K562 (cell line): ENCODE measurements around the gene RPL29. TPM values are rescaled to one million over a fixed set of nuclear protein-coding genes. Genes with fewer than 3 reads are reported as not detected.
A peak's percentile ranks its signal among the peaks of the same experiment; 100 is the strongest.

ENCODE experiments used
- ATAC-seq: fragments of 200-7000 bp; cut with Tn5 transposase; 3 replicates; pipeline ENCODE4 v1.9.1; 2020; ENCODE audit warnings: moderate library complexity
- BruUV-seq: library from RNA; stranded (reverse); fragments of 400-500 nt; replicated peaks from 2 replicates; lab custom pipeline; 2021; lab: Mats Ljungman, UMichigan
- CTCF ChIA-PET: fragments of 300-600 bp; formaldehyde crosslinking; extraction: SDS; loops from one replicate; lab custom pipeline; 2021; ENCODE audit warnings: low intra/inter-chr PET ratio; lab: Yijun Ruan, JAX
- POLR2A ChIA-PET: fragments of 300-600, 350-650 bp; sonication (Branson Sonifier 250); formaldehyde crosslinking; extraction: SDS; loops from one replicate; lab custom pipeline; 2021; ENCODE audit warnings: antibody characterized with exemption, inconsistent platforms; lab: Yijun Ruan, JAX
- DNase-seq, 4 experiments: peaks; one replicate each; pipeline versions ENCODE4 v3.0.0 to v3.0.0-alpha.2; 2011 to 2018; ENCODE audit warnings: low spot score in 3 of 4, mixed read lengths in 3 of 4; ENCODE audit errors: extremely low read depth in 1 of 4
- FAIRE-seq: peaks from 2 replicates; lab custom pipeline; 2011; peaks lifted over from hg19 to GRCh38; lab: Jason Lieb, UNC
- H2AFZ ChIP-seq: 2 replicates; pipeline ENCODE4 v1.6.0; 2011; ENCODE audit warnings: low read depth, low read length, control low read depth, inconsistent platforms
- H3K27ac ChIP-seq: fragments of 200-600 bp; 3 replicates; pipeline ENCODE4 v1.8.0; 2011; ENCODE audit warnings: low read depth, mild to moderate bottlenecking, control low read depth, inconsistent platforms, low read length, moderate library complexity, mixed read lengths; ENCODE audit errors: extremely low read depth
- H3K27me3 ChIP-seq, 2 experiments: fragments of 300-600 bp in 1 of 2; 2 replicates in 1 of 2; 3 replicates in 1 of 2; pipeline versions ENCODE4 v1.6.0 to v1.8.0; 2011; ENCODE audit warnings: inconsistent platforms in 2 of 2, low read length in 2 of 2, mild to moderate bottlenecking in 1 of 2, mixed read lengths in 1 of 2, moderate library complexity in 1 of 2; ENCODE audit not compliant: control insufficient read depth in 2 of 2, insufficient read depth in 2 of 2
- H3K36me3 ChIP-seq: fragments of 300-600 bp; 3 replicates; pipeline ENCODE4 v1.8.0; 2011; ENCODE audit warnings: mild to moderate bottlenecking, low read length, inconsistent platforms; ENCODE audit not compliant: control insufficient read depth, insufficient read depth
- H3K4me1 ChIP-seq, 2 experiments: fragments of 200-600 bp in 1 of 2; replicated peaks in 1 of 2; 2 replicates in 1 of 2; 3 replicates in 1 of 2; pipeline versions ENCODE4 v1.5.1 to v1.8.0; 2011; ENCODE audit warnings: inconsistent platforms in 2 of 2, low read length in 2 of 2, mild to moderate bottlenecking in 1 of 2, mixed read lengths in 1 of 2, moderate library complexity in 1 of 2; ENCODE audit not compliant: control insufficient read depth in 2 of 2, insufficient read depth in 2 of 2
- H3K4me2 ChIP-seq: 2 replicates; pipeline ENCODE4 v1.6.1; 2011; ENCODE audit warnings: low read length, control low read depth, inconsistent platforms, mixed read lengths; ENCODE audit not compliant: insufficient read depth
- H3K4me3 ChIP-seq: fragments of 200-600 bp; sonication (generic), shearing (Covaris generic); 2 replicates; pipeline ENCODE4 v1.5.1; 2016; ENCODE audit warnings: control low read depth, inconsistent platforms
- H3K79me2 ChIP-seq: fragments of 200-600 bp; 3 replicates; pipeline ENCODE4 v1.8.0; 2011; ENCODE audit warnings: low read length, inconsistent platforms; ENCODE audit not compliant: control insufficient read depth, insufficient read depth
- H3K9ac ChIP-seq, 2 experiments: 2 replicates each; pipeline versions ENCODE4 v1.6.0 to v1.6.1; 2011; ENCODE audit warnings: low read depth in 2 of 2, low read length in 2 of 2, control low read depth in 1 of 2, inconsistent platforms in 1 of 2, mild to moderate bottlenecking in 1 of 2, mixed read lengths in 1 of 2; ENCODE audit not compliant: insufficient read depth in 1 of 2
- H3K9me1 ChIP-seq: one replicate; pipeline ENCODE4 v1.6.0; 2011; ENCODE audit warnings: inconsistent platforms, mild to moderate bottlenecking, low read length, moderate library complexity; ENCODE audit not compliant: control insufficient read depth, insufficient read depth
- H3K9me3 ChIP-seq: replicated peaks from 2 replicates; pipeline ENCODE4 v1.5.1; 2011; ENCODE audit warnings: low read depth, low read length, inconsistent platforms; ENCODE audit not compliant: control insufficient read depth, insufficient read depth
- H4K20me1 ChIP-seq: replicated peaks from 2 replicates; pipeline ENCODE4 v1.6.1; 2011; ENCODE audit warnings: low read length, inconsistent platforms, mixed read lengths; ENCODE audit not compliant: control insufficient read depth, insufficient read depth
- CUX1 ChIP-seq: fragments of 200-800 bp; sonication (Bioruptor generic); IDR thresholded peaks from 2 replicates; pipeline ENCODE4 v1.6.1; 2016; ENCODE audit warnings: missing genetic modification characterization, missing compliant biosample characterization
- GATA2 ChIP-seq: sonication (generic); formaldehyde crosslinking; IDR thresholded peaks from 2 replicates; pipeline ENCODE4 v1.4.0; 2020; ENCODE audit warnings: mild to moderate bottlenecking, missing genetic modification reagents
- GATAD2A ChIP-seq: fragments of 450-650 bp; IDR thresholded peaks from 2 replicates; pipeline ENCODE4 v1.6.1; 2017
- MCM3 ChIP-seq: fragments of 450-650 bp; IDR thresholded peaks from 2 replicates; pipeline ENCODE4 v1.6.1; 2016
- MTA2 ChIP-seq: fragments of 450-650 bp; IDR thresholded peaks from 2 replicates; pipeline ENCODE4 v1.6.1; 2016; ENCODE audit warnings: low read depth
- NFE2 ChIP-seq: IDR thresholded peaks from 2 replicates; pipeline ENCODE4 v1.6.1; 2014; ENCODE audit warnings: antibody characterized with exemption, low read depth
- PHB ChIP-seq: fragments of 250-450 bp; sonication (Bioruptor Pico); IDR thresholded peaks from 2 replicates; pipeline ENCODE4 v1.5.0; 2021
- RAD21 ChIP-seq, 2 experiments: fragments of 250-450 bp in 1 of 2; fragments of 450-650 bp in 1 of 2; sonication (Bioruptor Pico) in 1 of 2; formaldehyde crosslinking in 1 of 2; IDR thresholded peaks in 1 of 2; conservative IDR thresholded peaks in 1 of 2; 2 replicates each; pipeline versions ENCODE4 v1.4.0 to v1.8.0; 2020 to 2022; ENCODE audit warnings: mild to moderate bottlenecking in 2 of 2, moderate library complexity in 1 of 2
- RCOR1 ChIP-seq, 2 experiments: IDR thresholded peaks; 2 replicates each; pipeline ENCODE4 v1.6.1; 2012; ENCODE audit warnings: low read depth in 2 of 2, low read length in 2 of 2, borderline replicate concordance in 1 of 2, improper control_type of control experiment in 1 of 2
- RNF219 ChIP-seq: fragments of 250-450 bp; sonication (Bioruptor Pico); IDR thresholded peaks from 2 replicates; pipeline ENCODE4 v1.5.0; 2022; ENCODE audit warnings: mild to moderate bottlenecking
- TAL1 ChIP-seq: fragments of 450-650 bp; IDR thresholded peaks from 2 replicates; pipeline ENCODE4 v1.6.1; 2016; ENCODE audit warnings: mild to moderate bottlenecking
- TBL1XR1 ChIP-seq, 2 experiments: IDR thresholded peaks; 2 replicates each; pipeline ENCODE4 v1.6.1; 2012; ENCODE audit warnings: improper control_type of control experiment in 2 of 2, low read length in 2 of 2, mild to moderate bottlenecking in 1 of 2
- TCF7 ChIP-seq: sonication (generic); IDR thresholded peaks from 2 replicates; pipeline ENCODE4 v1.6.1; 2016; ENCODE audit warnings: antibody characterized with exemption, borderline replicate concordance
- TEAD1 ChIP-seq, 2 experiments: fragments of 450-650 bp in 1 of 2; sonication (generic) in 1 of 2; formaldehyde crosslinking; IDR thresholded peaks; 2 replicates each; pipeline versions ENCODE4 v1.4.0 to v1.8.0; 2020 to 2022; ENCODE audit warnings: mild to moderate bottlenecking in 2 of 2, missing genetic modification reagents in 1 of 2
- ZNF354B ChIP-seq: fragments of 250-450 bp; sonication (Bioruptor Pico); IDR thresholded peaks from 2 replicates; pipeline ENCODE4 v1.4.0; 2020
- WGBS: fragments of 100-300 bp; shearing (Covaris generic); methylation state at CpG from one replicate; pipeline ENCODE4 v1.1.6; 2016; ENCODE audit warnings: low coverage, mixed read lengths; ENCODE audit not compliant: insufficient coverage; ENCODE audit errors: missing lambda C conversion rate; 5-methylcytosine and 5-hydroxymethylcytosine counted together
- in situ Hi-C: fragments of 300-500 bp; cut with MboI; formaldehyde crosslinking; loops from 4 replicates; pipeline ENCODE4 v1.15.0; 2018; ENCODE audit warnings: inconsistent platforms, mixed read lengths
- intact Hi-C: fragments of 100-400 bp; cut with micrococcal nuclease; formaldehyde crosslinking; loops from 2 replicates; pipeline ENCODE4 v1.14.2; 2022
- polyA plus RNA-seq, 8 experiments: library from polyadenylated mRNA; depleted of rRNA in 4 of 8; stranded (reverse) in 5 of 8; unstranded in 3 of 8; fragments of >200 nt; fragmentation: Nextera tagmentation in 2 of 8; fragmentation: Illumina TruSeq in 1 of 8; extraction: Ambion mirVana in 2 of 8; extraction: Trizol in 1 of 8; gene quantifications; 2 replicates each; pipeline versions ENCODE4 v1.2.1 to v1.2.3, GENCODE V29; 2011 to 2014; ENCODE audit warnings: inconsistent platforms in 1 of 8, missing spikeins in 1 of 8
- total RNA-seq, 7 experiments: library from RNA; depleted of rRNA in 6 of 7; stranded (reverse); fragments of >200 nt in 6 of 7; fragmentation: Illumina TruSeq in 2 of 7; extraction: Trizol in 2 of 7; gene quantifications; 2 replicates each; pipeline versions ENCODE4 v1.2.1 to v1.2.3, GENCODE V29; 2011 to 2021; ENCODE audit warnings: low replicate concordance in 1 of 7

RPL29 gene
- total and polyA plus RNA-seq, 9 of the 15 experiments (the other 6 are each of a cell fraction or from before 2014, with no cell fraction given): 568 to 1,475 (median 1,104) TPM

- no peak for TF ChIP-seq CUX1 (CRISPR knock-in tag)
- no peak for TF ChIP-seq MCM3
- TF ChIP-seq GATAD2A: no peak
- TF ChIP-seq TCF7: no peak
Measured at GRCh38 chr3:52029535-52029934, 33.8 kb upstream of the RPL29 start (continued).

- Histone ChIP-seq H3K79me2 (no peaks in the 10 kb centered on the region), H3K27me3 (no peaks in the 10 kb centered on the region; a peak in 1 of 5 replicates), H3K9me1 (no peaks in the 10 kb centered on the region), H2AFZ (no peak overlapping the region), H3K9ac (peak overlapping the region in 1 of 2 experiments; percentile 81; a peak in 2 of 4 replicates), H3K9me3 (no peaks in the 10 kb centered on the region), H3K36me3 (no peaks in the 10 kb centered on the region), H3K27ac (no peak overlapping the region), H3K4me3 (no peak overlapping the region), H3K4me1 (peaks cover 14 to 27% of the 10 kb centered on the region in 2 experiments), H3K4me2 (peak overlapping the region; percentile 52; the same call in 1 of the 2 replicates), H4K20me1 (no peaks in the 10 kb centered on the region; the same call in 1 of the 2 replicates)
- FAIRE-seq: peak; percentile 65
- intact Hi-C loops (no loop called here), in situ Hi-C loops (no loop called here)
- DNase-seq: peak; percentile 56 to 78 (median 66)
- CTCF ChIA-PET: no interaction called here
- 6% methylated on average over 9 of the region's 9 CpGs for WGBS
- peak; percentile 80 for ATAC-seq
- BruUV-seq: no TSS peak
- POLR2A ChIA-PET: interaction anchor here (0.7 to 0.9 kb wide), 4 partner anchors 15 to 432 kb away, joined by 3 to 6 read pairs (median 4); no protein-coding TSS in a partner anchor
- TF ChIP-seq NFE2: no peak
- peak; percentile 63; the same call in 1 of the 2 replicates for TF ChIP-seq TAL1
- TF ChIP-seq ZNF354B (CRISPR knock-in tag): no peak
- no peak for TF ChIP-seq RAD21 (CRISPR knock-in tag; conservative IDR thresholded peaks at IDR 0.05 in 1 of 2, IDR thresholded peaks at IDR 0.05 in 1 of 2)
- TF ChIP-seq RNF219 (CRISPR knock-in tag): no peak
- TF ChIP-seq MTA2: peak; percentile 38; the same call in 1 of the 2 replicates
- TF ChIP-seq GATA2 (CRISPR knock-in tag): peak; percentile 46; the same call in 1 of the 2 replicates
- TF ChIP-seq TBL1XR1 (IDR thresholded peaks at IDR 0.05; ENCODE audit: low read length in 2 of 2): peak in 1 of 2 experiments; percentile 74; a peak in 2 of 4 replicates
- TF ChIP-seq RCOR1 (IDR thresholded peaks at IDR 0.05; ENCODE audit: borderline replicate concordance in 1 of 2, low read depth in 2 of 2, low read length in 2 of 2): peak in 1 of 2 experiments; percentile 75; a peak in 2 of 4 replicates
- no peak for TF ChIP-seq PHB
- TF ChIP-seq TEAD1 (CRISPR knock-in tag; IDR thresholded peaks at IDR 0.05): no peak
Measured at GRCh38 chr3:52029053-52029452, 33.4 kb upstream of the RPL29 start.
